Ishikawa (cell line): ENCODE data around the gene AGAP1.

ENCODE experiments used
- EP300 ChIP-seq: IDR thresholded peaks from 2 replicates; pipeline ENCODE4 v1.6.1; 2012; ENCODE audit warnings: borderline replicate concordance
- NFIC ChIP-seq: IDR thresholded peaks from 2 replicates; pipeline ENCODE4 v1.6.1; 2012
- TAF1 ChIP-seq: IDR thresholded peaks from 2 replicates; pipeline ENCODE4 v1.6.1; 2012; ENCODE audit warnings: low read depth, mild to moderate bottlenecking
- YY1 ChIP-seq: IDR thresholded peaks from 2 replicates; pipeline ENCODE4 v1.6.1; 2012; ENCODE audit warnings: low read depth
- TF ChIP-seq, protein P1 (sequence below): IDR thresholded peaks from 2 replicates; pipeline ENCODE4 v1.6.1; 2012

DNA sequence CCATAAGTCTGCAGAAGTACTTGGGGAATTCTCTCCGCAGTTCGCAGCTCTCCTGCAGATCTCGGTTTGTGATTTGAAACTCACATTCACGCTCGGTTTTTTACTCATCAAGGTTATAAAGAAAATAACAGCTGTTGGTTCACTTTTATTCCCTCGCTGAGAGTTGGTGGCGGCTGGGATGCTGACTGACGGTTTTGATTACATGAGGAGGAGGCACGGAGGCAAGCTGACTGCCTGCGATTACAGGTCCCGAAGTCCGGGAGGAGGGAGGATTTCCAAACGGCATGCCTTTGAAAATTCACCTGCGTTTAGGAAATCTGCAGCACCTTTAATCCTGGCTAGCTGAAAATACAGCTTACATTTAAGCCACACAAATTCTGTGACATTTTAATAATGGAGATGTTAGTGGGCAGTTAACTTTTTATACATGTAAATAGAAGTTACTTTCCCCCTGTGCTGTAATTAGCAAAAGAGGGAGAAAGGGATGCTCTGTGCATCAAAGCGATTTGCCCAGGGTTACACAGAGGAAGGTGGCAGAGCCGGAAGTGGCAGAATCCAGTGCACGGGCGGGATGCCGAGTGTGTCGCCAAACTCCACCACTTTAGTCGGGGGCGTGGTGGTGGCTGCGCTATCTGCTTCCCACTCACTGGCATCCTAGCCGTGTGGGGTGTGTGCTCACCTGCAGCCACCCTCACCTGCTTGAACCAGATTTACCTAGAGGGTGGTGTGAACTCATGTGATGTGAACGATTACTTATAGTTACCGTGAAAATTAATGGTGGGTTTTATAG is 14.7 kb downstream of the AGAP1 start:
- TF ChIP-seq NFIC (no peak), YY1 (no peak), EP300 (no peak), TAF1 (no peak)
- TF ChIP-seq, protein P1, sequence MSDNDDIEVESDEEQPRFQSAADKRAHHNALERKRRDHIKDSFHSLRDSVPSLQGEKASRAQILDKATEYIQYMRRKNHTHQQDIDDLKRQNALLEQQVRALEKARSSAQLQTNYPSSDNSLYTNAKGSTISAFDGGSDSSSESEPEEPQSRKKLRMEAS = no peak
